ENCODE data around the gene GGCT.

The GGCT gene

GRCh38 chr7:30474485-30474884 is 30.1 kb downstream of the GGCT start:
- Mint-ChIP-seq H3K9me3 (no peaks in the 10 kb centered on the region), H3K4me3 (no peak overlapping the region), H3K27ac (no peak overlapping the region), H3K27me3 (ENCODE audit: low read depth, poor library complexity) (peaks cover 3% of the 10 kb centered on the region), H3K36me3 (ENCODE audit: low read depth) (no peaks in the 10 kb centered on the region), H3K4me1 (peaks cover 48% of the 10 kb centered on the region)
- TF ChIP-seq CTCF (IDR thresholded peaks at IDR 0.05): no peak
- no peak for DNase-seq

DNA sequence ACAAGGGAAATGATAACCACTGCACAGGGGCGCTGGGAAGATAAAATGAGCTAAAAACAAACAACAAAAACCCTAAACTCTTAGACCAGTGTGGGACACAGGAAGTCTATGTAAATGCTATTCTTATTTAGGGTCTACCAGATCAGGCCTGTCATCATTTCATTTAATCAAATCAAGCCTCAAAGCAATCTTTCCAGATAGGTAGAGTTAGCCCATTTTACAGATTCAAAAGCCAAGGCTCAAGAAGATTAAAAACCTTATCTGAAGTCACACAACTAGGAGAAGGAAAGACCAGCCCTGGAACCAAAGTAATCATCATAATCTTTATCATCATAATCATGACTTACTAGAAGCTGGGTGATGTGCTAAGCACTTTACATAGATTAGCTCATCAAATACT is 30.7 kb downstream of the GGCT start:
- TF ChIP-seq CTCF (IDR thresholded peaks at IDR 0.05): no peak
- Mint-ChIP-seq H3K4me3 (no peak overlapping the region), H3K27me3 (ENCODE audit: low read depth, poor library complexity) (peaks cover 3% of the 10 kb centered on the region), H3K27ac (no peak overlapping the region), H3K4me1 (peaks cover 54% of the 10 kb centered on the region), H3K9me3 (no peaks in the 10 kb centered on the region), H3K36me3 (ENCODE audit: low read depth) (no peaks in the 10 kb centered on the region)
- no peak for DNase-seq

DNA sequence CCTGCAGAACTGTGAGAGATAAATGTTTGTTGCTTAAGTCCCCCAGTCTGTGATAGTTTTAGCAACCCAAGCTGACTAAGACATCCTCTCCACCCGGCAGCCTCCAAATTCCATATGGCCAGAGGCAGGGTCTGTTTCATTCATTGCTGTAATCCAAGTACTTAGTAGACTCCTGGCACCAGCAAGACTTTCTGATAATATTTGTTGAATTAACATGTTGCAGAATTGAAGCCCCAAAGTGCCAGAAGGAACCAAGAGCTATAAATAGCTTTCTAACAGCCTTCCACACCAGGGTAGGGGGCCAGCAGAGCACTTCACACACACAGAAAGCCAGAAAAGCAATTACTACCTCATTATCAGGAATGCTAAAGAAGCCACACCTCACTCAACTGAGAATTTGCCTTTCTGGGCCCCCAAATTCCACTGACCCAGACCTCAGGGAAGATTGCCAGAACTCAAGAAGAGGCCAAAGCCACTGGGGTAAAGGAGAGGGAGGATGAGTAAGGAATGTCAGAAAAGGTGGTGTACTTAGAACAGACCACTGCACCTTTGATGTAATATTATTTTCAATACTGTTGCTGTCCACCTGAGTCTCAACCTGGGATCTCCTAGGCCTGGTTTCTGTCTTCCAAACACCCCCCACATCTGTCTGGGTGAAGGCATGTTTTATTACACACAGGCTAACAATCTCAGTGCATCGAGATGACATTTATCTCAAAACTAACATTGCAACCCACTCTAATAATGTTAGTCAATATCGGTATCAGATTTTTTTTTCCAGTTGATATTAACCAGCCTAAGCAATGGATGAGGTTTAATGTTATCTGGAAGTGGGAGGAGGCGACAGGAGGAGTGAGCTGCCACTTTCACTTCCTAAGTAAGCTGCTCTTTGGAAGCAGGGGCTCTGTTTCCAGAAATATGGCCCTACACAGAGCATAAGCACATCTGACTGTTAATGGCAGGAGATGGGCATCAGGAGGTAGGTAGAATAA is 31.5 kb downstream of the GGCT start:
- no peak overlapping the region for H3K4me3 Mint-ChIP-seq
- no peak for DNase-seq
- no peak for TF ChIP-seq CTCF (IDR thresholded peaks at IDR 0.05)
- no peaks in the 10 kb centered on the region for H3K9me3 Mint-ChIP-seq
- H3K4me1 Mint-ChIP-seq: peaks cover 56% of the 10 kb centered on the region
- no peak overlapping the region for H3K27ac Mint-ChIP-seq
- H3K36me3 Mint-ChIP-seq (ENCODE audit: low read depth): no peaks in the 10 kb centered on the region
- peaks cover 3% of the 10 kb centered on the region for H3K27me3 Mint-ChIP-seq (ENCODE audit: low read depth, poor library complexity)

GRCh38 chr7:30472081-30472783 is 32.4 kb downstream of the GGCT start:
- TF ChIP-seq CTCF (IDR thresholded peaks at IDR 0.05): no peak
- Mint-ChIP-seq H3K36me3 (ENCODE audit: low read depth) (no peaks in the 10 kb centered on the region), H3K27me3 (ENCODE audit: low read depth, poor library complexity) (peaks cover 3% of the 10 kb centered on the region), H3K27ac (no peak overlapping the region), H3K9me3 (no peaks in the 10 kb centered on the region), H3K4me1 (peaks cover 56% of the 10 kb centered on the region), H3K4me3 (no peak overlapping the region)
- DNase-seq: no peak

DNA sequence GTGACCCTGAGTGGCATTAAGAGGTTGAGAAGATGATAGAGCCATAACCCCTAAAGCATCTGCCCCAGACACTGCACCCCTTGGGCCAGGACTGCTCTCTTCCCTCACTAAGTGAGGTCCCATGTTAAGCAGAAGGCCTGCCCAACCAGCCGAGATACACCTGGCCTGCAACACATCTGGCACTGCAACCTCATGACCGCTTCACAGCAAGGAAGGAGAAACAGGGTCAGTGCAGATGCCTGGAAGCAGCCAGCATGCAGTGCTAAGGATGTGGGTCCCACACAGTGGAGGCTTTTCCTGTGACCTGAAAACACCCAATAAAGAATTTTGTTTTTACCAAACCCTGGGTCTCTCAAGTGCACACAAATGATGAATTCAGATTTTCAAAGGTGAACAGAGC is 33.4 kb downstream of the GGCT start:
- Mint-ChIP-seq H3K27ac (peak overlapping the region; percentile 92), H3K4me3 (no peak overlapping the region), H3K4me1 (peaks cover 49% of the 10 kb centered on the region), H3K36me3 (ENCODE audit: low read depth) (no peaks in the 10 kb centered on the region), H3K27me3 (ENCODE audit: low read depth, poor library complexity) (peaks cover 3% of the 10 kb centered on the region), H3K9me3 (no peaks in the 10 kb centered on the region)
- no peak for TF ChIP-seq CTCF (IDR thresholded peaks at IDR 0.05)
- no peak for DNase-seq

All from nephron progenitor cell (in vitro differentiated cells).